ENCODE data around the gene PPP1R9A. TPM values are rescaled to one million over a fixed set of nuclear protein-coding genes. Genes with fewer than 3 reads are reported as not detected.

The PPP1R9A gene
- total and polyA plus RNA-seq, 4 donors: 2.2 to 59.1 (median 14.6) TPM

DNA sequence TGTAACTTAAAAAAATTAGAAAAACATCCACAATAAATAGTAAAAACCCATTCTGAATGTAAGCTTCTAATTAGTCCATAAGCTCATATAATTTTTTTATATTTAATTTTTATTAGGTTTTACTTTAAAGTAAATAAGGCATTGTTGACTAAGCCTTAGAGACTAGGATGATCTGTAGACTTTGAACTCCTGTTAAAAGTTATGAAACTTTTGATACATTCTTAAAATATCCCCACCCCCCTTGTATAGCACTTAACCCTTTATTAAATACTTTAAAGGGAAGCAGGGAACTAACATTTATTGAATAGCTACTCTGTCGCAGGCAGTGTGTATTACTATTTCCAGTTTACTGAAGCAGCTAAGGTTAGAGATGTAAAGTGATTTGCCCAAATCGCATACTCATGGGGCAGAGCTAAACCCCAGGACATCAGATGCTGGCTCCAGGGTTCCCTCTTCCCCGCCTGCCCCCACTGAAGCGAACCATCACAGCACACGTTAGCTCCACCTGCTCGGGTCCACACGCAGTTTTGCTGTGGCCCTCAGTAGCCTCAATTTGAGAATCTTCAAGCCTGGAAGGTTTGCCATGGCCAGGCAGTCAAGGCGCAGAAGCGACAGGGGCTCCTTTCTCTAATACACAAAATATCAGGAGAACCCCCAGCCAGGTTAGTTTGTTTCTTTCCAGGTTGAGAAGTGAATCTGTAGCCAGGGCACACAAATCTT, 416.2 kb downstream of the PPP1R9A start:
- Histone ChIP-seq H3K9me3 (ENCODE audit: control insufficient read depth in 4 of 4, insufficient read depth in 3 of 4, low read length in 3 of 4) (no peaks in the 10 kb centered on the region), H3K4me3 (no peak overlapping the region), H3K27me3 (ENCODE audit: control insufficient read depth in 3 of 3, insufficient read depth in 3 of 3, low read length in 2 of 3) (peaks cover 0 to 7% (median 6%) of the 10 kb centered on the region in 3 donors), H3K4me1 (ENCODE audit: control insufficient read depth in 5 of 5, insufficient read depth in 5 of 5, low read length in 5 of 5) (no peaks in the 10 kb centered on the region), H3K27ac (ENCODE audit: low read depth in 1 of 2, low read length in 1 of 2) (no peak overlapping the region), H3K36me3 (ENCODE audit: control insufficient read depth in 4 of 4, insufficient read depth in 4 of 4, low read length in 4 of 4) (no peaks in the 10 kb centered on the region), H3K9ac (ENCODE audit: insufficient read depth in 1 of 2, low read length in 2 of 2) (no peak overlapping the region)
- DNase-seq (no peak), ATAC-seq (ENCODE audit: insufficient read depth, low FRiP score) (no peak)
- TF ChIP-seq CTCF (IDR thresholded peaks at IDR 0.05; ENCODE audit: control extremely low read depth, extremely low read depth): no peak
- WGBS, 2 donors: 92 to 94% methylated on average over 9 of the region's 9 CpGs

DNA sequence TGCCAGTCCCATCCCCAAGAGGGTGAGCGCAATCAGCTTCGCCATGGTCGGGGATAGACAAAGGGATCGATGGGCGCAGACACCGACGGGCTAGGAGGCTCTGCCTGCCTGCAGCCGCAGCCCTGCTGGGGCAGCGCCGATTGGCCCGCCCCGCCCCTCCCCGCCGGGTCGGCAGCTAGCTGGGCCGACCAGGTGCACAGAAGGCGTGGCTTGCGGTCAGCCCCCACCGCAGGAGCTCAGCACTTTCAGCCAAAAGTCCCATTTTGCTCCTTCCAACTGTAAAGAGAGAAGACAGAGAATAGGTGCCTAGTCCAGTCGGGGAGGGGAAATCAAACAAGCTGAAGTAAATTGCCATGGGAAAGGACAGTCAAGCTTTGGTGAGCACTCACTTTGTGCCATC, 417.0 kb downstream of the PPP1R9A start, which contains the start of gene PON1:
Gene PON1, minus strand, starts transcription at position 102 of the 400 bp plus-strand sequence. Its CDS starts 57 bp downstream, at position 45.
- Histone ChIP-seq H3K4me3 (no peak within 1 kb of the TSS), H3K27ac (ENCODE audit: low read depth in 1 of 2, low read length in 1 of 2) (no peak within 1 kb of the TSS), H3K4me1 (ENCODE audit: control insufficient read depth in 5 of 5, insufficient read depth in 5 of 5, low read length in 5 of 5) (no peaks in the 10 kb centered on the region), H3K9me3 (ENCODE audit: control insufficient read depth in 4 of 4, insufficient read depth in 3 of 4, low read length in 3 of 4) (no peaks in the 10 kb centered on the region), H3K27me3 (ENCODE audit: control insufficient read depth in 3 of 3, insufficient read depth in 3 of 3, low read length in 2 of 3) (peaks cover 0 to 7% (median 6%) of the 10 kb centered on the region in 3 donors), H3K9ac (ENCODE audit: insufficient read depth in 1 of 2, low read length in 2 of 2) (no peak within 1 kb of the TSS), H3K36me3 (ENCODE audit: control insufficient read depth in 4 of 4, insufficient read depth in 4 of 4, low read length in 4 of 4) (no peaks in the 10 kb centered on the region)
- ATAC-seq (ENCODE audit: insufficient read depth, low FRiP score): no peak
- 18 to 49% methylated on average over 16 to 20 of the region's 20 CpGs for whole genome bisulfite sequencing, 2 donors
- no peak for DNase-seq
- TF ChIP-seq CTCF (IDR thresholded peaks at IDR 0.05; ENCODE audit: control extremely low read depth, extremely low read depth): no peak

GRCh38 chr7:95327356-95327755, 420.0 kb downstream of the PPP1R9A start:
- no peak for TF ChIP-seq CTCF (IDR thresholded peaks at IDR 0.05; ENCODE audit: control extremely low read depth, extremely low read depth)
- DNase-seq (no peak), ATAC-seq (ENCODE audit: insufficient read depth, low FRiP score) (no peak)
- Histone ChIP-seq H3K36me3 (ENCODE audit: control insufficient read depth in 4 of 4, insufficient read depth in 4 of 4, low read length in 4 of 4) (no peaks in the 10 kb centered on the region), H3K9ac (ENCODE audit: insufficient read depth in 1 of 2, low read length in 2 of 2) (no peak overlapping the region), H3K27me3 (ENCODE audit: control insufficient read depth in 3 of 3, insufficient read depth in 3 of 3, low read length in 2 of 3) (peaks cover 0 to 7% (median 6%) of the 10 kb centered on the region in 3 donors), H3K27ac (ENCODE audit: low read depth in 1 of 2, low read length in 1 of 2) (no peak overlapping the region), H3K4me3 (no peak overlapping the region), H3K4me1 (ENCODE audit: control insufficient read depth in 5 of 5, insufficient read depth in 5 of 5, low read length in 5 of 5) (no peaks in the 10 kb centered on the region), H3K9me3 (ENCODE audit: control insufficient read depth in 4 of 4, insufficient read depth in 3 of 4, low read length in 3 of 4) (no peaks in the 10 kb centered on the region)
- 89 to 91% methylated on average over 3 of the region's 3 CpGs for WGBS, 2 donors

Data from lung (tissue), 12 donors.